HEK293 (cell line): ENCODE measurements around the gene FGFR2.

ENCODE experiments used
- ZBTB1 ChIP-seq: fragments of 450-650 bp; formaldehyde crosslinking; IDR thresholded peaks from 2 replicates; pipeline ENCODE4 v1.5.1; 2016; ENCODE audit warnings: missing biosample characterization, missing genetic modification characterization
- ZNF24 ChIP-seq: fragments of 450-650 bp; formaldehyde crosslinking; IDR thresholded peaks from 2 replicates; pipeline ENCODE4 v1.5.1; 2016; ENCODE audit warnings: missing biosample characterization, missing genetic modification characterization
- ZNF37A ChIP-seq: fragments of 450-650 bp; IDR thresholded peaks from 2 replicates; pipeline ENCODE4 v1.5.1; 2018; ENCODE audit warnings: missing biosample characterization, missing genetic modification characterization
- ZNF623 ChIP-seq: fragments of 450-650 bp; formaldehyde crosslinking; IDR thresholded peaks from 2 replicates; pipeline ENCODE4 v1.5.1; 2016; ENCODE audit warnings: missing biosample characterization, missing genetic modification characterization
- ZNF792 ChIP-seq: fragments of 450-650 bp; formaldehyde crosslinking; IDR thresholded peaks from 2 replicates; pipeline ENCODE4 v1.5.1; 2016; ENCODE audit warnings: missing biosample characterization, missing genetic modification characterization
- ZNF843 ChIP-seq: fragments of 450-650 bp; formaldehyde crosslinking; IDR thresholded peaks from 2 replicates; pipeline ENCODE4 v1.5.1; 2016; ENCODE audit warnings: missing biosample characterization, missing genetic modification characterization
- TF ChIP-seq, protein P1 (sequence below): fragments of 450-650 bp; formaldehyde crosslinking; IDR thresholded peaks from 2 replicates; pipeline ENCODE4 v1.5.1; 2016; ENCODE audit warnings: missing biosample characterization, missing genetic modification characterization, low read depth
- TF ChIP-seq, protein P2 (sequence below): fragments of 450-650 bp; formaldehyde crosslinking; IDR thresholded peaks from 2 replicates; pipeline ENCODE4 v1.5.1; 2016; ENCODE audit warnings: missing biosample characterization, missing genetic modification characterization, low read depth

DNA sequence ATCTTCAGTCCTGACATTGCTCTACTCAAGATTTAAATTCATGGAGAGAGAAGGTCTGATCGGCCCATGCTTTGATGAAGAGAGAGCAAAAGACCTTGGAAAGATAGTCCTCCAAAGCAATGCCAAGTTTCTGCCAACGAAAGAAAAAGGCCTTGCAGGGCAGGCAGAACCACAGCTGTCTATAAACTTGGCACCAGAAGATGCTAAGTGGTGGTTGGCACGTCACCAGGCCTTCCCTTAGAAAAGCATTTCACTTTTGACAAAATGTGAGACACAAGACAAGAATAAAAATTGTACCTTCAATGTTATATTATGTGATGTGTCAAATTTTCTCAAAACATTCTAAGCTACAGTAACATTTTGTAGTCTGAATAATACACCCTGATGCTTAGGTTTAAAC, 42.0 kb upstream of the FGFR2 start:
- TF ChIP-seq ZBTB1 (tag by site-specific recombination) (no peak), ZNF843 (tag by site-specific recombination) (no peak), ZNF24 (tag by site-specific recombination) (no peak), ZNF623 (tag by site-specific recombination) (no peak), ZNF792 (tag by site-specific recombination) (no peak), ZNF37A (no peak)
- TF ChIP-seq, protein P1, sequence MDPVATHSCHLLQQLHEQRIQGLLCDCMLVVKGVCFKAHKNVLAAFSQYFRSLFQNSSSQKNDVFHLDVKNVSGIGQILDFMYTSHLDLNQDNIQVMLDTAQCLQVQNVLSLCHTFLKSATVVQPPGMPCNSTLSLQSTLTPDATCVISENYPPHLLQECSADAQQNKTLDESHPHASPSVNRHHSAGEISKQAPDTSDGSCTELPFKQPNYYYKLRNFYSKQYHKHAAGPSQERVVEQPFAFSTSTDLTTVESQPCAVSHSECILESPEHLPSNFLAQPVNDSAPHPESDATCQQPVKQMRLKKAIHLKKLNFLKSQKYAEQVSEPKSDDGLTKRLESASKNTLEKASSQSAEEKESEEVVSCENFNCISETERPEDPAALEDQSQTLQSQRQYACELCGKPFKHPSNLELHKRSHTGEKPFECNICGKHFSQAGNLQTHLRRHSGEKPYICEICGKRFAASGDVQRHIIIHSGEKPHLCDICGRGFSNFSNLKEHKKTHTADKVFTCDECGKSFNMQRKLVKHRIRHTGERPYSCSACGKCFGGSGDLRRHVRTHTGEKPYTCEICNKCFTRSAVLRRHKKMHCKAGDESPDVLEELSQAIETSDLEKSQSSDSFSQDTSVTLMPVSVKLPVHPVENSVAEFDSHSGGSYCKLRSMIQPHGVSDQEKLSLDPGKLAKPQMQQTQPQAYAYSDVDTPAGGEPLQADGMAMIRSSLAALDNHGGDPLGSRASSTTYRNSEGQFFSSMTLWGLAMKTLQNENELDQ (tag by site-specific recombination): no peak
- TF ChIP-seq, protein P2, sequence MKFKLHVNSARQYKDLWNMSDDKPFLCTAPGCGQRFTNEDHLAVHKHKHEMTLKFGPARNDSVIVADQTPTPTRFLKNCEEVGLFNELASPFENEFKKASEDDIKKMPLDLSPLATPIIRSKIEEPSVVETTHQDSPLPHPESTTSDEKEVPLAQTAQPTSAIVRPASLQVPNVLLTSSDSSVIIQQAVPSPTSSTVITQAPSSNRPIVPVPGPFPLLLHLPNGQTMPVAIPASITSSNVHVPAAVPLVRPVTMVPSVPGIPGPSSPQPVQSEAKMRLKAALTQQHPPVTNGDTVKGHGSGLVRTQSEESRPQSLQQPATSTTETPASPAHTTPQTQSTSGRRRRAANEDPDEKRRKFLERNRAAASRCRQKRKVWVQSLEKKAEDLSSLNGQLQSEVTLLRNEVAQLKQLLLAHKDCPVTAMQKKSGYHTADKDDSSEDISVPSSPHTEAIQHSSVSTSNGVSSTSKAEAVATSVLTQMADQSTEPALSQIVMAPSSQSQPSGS: no peak
